Measurements from ENCODE around the gene RELA. TPM values are rescaled to one million over a fixed set of nuclear protein-coding genes. Genes with fewer than 3 reads are reported as not detected.

The RELA gene
- total RNA-seq, 6 donors from 2014 or later: 42.9 to 86.8 (median 58.7) TPM

- Histone ChIP-seq H3K4me3 (peak within 1 kb of the TSS; percentile 62 to 85 (median 74)), H3K4me1 (peaks cover 45 to 62% (median 53%) of the 10 kb centered on the region in 4 donors), H3K27me3 (no peaks in the 10 kb centered on the region), H3K9me3 (no peaks in the 10 kb centered on the region), H3K27ac (peak within 1 kb of the TSS; percentile 89 to 99 (median 96)), H3K36me3 (peaks cover 18 to 58% (median 40%) of the 10 kb centered on the region in 4 donors)
- ATAC-seq (ENCODE audit: low FRiP score in 2 of 2): peak; percentile 76 to 92
- DNase-seq: peak; percentile 86 to 96
- 12 to 16% methylated on average over 11 to 15 of the region's 46 CpGs for WGBS, 2 donors
- TF ChIP-seq EP300 (IDR thresholded peaks at IDR 0.05): no peak
- TF ChIP-seq CTCF (IDR thresholded peaks at IDR 0.05): peak in 5 of 6 experiments; percentile 31 to 63 (median 32)
- peak; percentile 6 to 74 for TF ChIP-seq POLR2AphosphoS5 (IDR thresholded peaks at IDR 0.05)
- peak in 3 of 4 donors; percentile 28 to 88 (median 84) for TF ChIP-seq POLR2A (IDR thresholded peaks at IDR 0.05)
Observed at GRCh38 chr11:65637794-65638419, 24.8 kb downstream of the RELA start, which contains the start of gene SIPA1. SIPA1 (plus strand) TSS chr11:65638101; CDS start chr11:65640922, 2,821 bp downstream.

- DNase-seq (no peak), ATAC-seq (ENCODE audit: low FRiP score in 2 of 2) (no peak)
- no peak overlapping the region for H3K4me3 ChIP-seq
- 87 to 88% methylated on average over 3 of the region's 3 CpGs for WGBS, 2 donors
- peak overlapping the region; percentile 89 to 99 (median 96) for H3K27ac ChIP-seq
- H3K27me3 ChIP-seq: no peaks in the 10 kb centered on the region
- H3K4me1 ChIP-seq: peaks cover 39 to 54% (median 47%) of the 10 kb centered on the region in 4 donors
- no peak for TF ChIP-seq POLR2AphosphoS5 (IDR thresholded peaks at IDR 0.05)
- no peak for TF ChIP-seq CTCF (IDR thresholded peaks at IDR 0.05)
- TF ChIP-seq POLR2A (IDR thresholded peaks at IDR 0.05): no peak
- TF ChIP-seq EP300 (IDR thresholded peaks at IDR 0.05): no peak
- H3K36me3 ChIP-seq: peaks cover 18 to 57% (median 40%) of the 10 kb centered on the region in 4 donors
- H3K9me3 ChIP-seq: no peaks in the 10 kb centered on the region
Observed at GRCh38 chr11:65637032-65637557, 25.6 kb downstream of the RELA start.

GRCh38 chr11:65636108-65637031 lies 26.3 kb downstream of the RELA start:
- peak overlapping the region; percentile 15 to 99 (median 96) for H3K27ac ChIP-seq
- ATAC-seq (ENCODE audit: low FRiP score in 2 of 2) (no peak), DNase-seq (peak in 1 of 2 donors; percentile 66)
- H3K4me3 ChIP-seq: no peak overlapping the region
- peaks cover 34 to 47% (median 40%) of the 10 kb centered on the region in 4 donors for H3K4me1 ChIP-seq
- WGBS, 2 donors: 86 to 94% methylated on average over 8 to 24 of the region's 28 CpGs
- TF ChIP-seq CTCF (IDR thresholded peaks at IDR 0.05) (no peak), EP300 (IDR thresholded peaks at IDR 0.05) (no peak), POLR2AphosphoS5 (IDR thresholded peaks at IDR 0.05) (no peak), POLR2A (IDR thresholded peaks at IDR 0.05) (no peak)
- H3K36me3 ChIP-seq: peaks cover 18 to 59% (median 45%) of the 10 kb centered on the region in 4 donors
- no peaks in the 10 kb centered on the region for H3K9me3 ChIP-seq
- H3K27me3 ChIP-seq: no peaks in the 10 kb centered on the region

- Histone ChIP-seq H3K4me1 (peaks cover 23 to 35% (median 28%) of the 10 kb centered on the region in 4 donors), H3K27me3 (no peaks in the 10 kb centered on the region), H3K9me3 (no peaks in the 10 kb centered on the region), H3K4me3 (no peak overlapping the region), H3K36me3 (peaks cover 26 to 67% (median 56%) of the 10 kb centered on the region in 4 donors), H3K27ac (peak overlapping the region in 1 of 4 donors; percentile 3)
- ATAC-seq (ENCODE audit: low FRiP score in 2 of 2) (no peak), DNase-seq (peak in 1 of 2 donors; percentile 76)
- no peak for TF ChIP-seq POLR2A (IDR thresholded peaks at IDR 0.05)
- TF ChIP-seq CTCF (IDR thresholded peaks at IDR 0.05): no peak
- TF ChIP-seq EP300 (IDR thresholded peaks at IDR 0.05): no peak
- WGBS, 2 donors: 95 to 97% methylated on average over 23 to 45 of the region's 46 CpGs
Observed at GRCh38 chr11:65634905-65635731, 27.6 kb downstream of the RELA start.

Data from upper lobe of left lung (tissue), 6 donors.